NCI-H345 (cell line): ENCODE measurements around the gene THBS4.
"Not testable (repeated sequence)": the region's sequence is repeated elsewhere in the genome, so short reads cannot be mapped to it uniquely, and the experiment has no call there.

Experiments
- DNase-seq: peaks from one replicate; lab custom pipeline; 2025; lab: John Stamatoyannopoulos, UW

Gene THBS4

DNA sequence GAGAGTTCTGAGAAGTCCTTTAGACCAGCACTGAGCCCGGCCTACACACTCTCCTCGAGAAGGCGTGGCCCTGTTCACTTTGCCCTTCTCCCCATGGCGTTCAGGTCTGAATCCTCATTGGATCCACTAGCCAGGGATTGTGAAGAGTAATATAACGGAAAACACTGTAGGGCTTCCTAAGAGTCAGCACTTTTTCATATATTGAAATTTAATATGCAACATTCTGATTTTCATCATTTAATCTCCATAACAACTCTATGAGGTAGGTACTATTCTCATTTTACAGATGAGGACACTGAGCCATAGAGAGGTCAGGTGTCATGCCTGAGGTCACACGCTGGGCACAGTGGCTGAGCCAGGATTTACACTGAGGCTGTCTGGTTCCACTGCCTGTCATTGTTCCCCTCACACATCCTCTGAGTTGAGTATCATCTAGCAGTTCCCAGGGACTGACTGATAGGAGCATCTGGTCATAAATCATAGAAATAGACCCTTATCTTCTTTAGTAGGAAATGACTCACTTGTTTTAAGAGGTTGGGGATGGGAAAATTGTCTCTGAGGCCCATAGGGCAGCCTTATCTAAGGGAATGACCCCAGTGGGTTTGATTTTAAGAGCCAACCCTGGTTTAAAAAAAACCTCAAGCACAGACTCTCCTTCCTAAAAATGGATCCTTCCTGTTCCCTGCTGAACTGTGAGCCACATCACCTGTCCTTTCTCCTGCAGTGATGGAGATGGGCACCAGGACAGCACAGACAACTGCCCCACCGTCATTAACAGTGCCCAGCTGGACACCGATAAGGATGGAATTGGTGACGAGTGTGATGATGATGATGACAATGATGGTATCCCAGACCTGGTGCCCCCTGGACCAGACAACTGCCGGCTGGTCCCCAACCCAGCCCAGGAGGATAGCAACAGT, 41.2 kb downstream of the THBS4 start:
- DNase-seq = no peak

DNA sequence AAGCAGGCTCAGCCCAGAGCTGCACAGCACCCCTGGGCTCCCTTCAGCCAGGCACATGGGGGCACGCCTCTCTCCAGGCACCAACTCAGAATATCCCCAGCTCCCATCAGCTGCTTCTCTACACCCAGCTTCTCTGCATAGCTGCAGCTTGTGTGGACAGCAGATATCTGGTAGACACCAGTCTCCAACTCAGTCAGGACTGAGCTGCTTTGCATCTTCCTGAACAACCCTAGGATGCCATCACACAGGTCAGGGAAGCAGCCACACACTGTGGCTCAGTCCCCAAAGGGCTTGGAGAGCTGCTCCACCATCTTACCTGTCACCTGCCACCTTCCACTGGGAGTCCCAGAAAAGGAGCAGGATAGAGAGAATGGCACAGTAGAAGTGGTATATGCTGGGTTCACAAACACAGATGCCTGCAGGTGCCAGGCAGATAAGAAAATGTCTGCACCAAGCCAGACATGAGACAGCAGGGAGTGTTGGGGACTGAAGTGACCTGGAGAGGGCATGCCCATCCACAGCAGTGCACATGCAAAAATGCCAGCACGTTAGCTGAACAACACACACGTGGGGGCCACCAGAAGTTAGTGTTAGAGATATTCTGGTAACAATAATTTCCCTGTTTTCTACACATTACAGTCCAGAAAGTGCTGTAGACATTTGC, 42.0 kb downstream of the THBS4 start:
- no peak for DNase-seq

DNA sequence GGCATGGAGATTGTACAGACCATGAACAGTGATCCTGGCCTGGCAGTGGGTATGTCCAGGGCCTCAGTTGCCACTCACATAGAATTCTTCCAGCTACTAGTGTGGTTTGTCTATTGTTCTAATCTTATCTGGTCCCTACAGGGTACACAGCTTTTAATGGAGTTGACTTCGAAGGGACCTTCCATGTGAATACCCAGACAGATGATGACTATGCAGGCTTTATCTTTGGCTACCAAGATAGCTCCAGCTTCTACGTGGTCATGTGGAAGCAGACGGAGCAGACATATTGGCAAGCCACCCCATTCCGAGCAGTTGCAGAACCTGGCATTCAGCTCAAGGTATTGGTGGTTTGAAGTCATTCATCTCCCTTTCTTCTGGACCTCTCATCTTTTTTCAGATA, 43.8 kb downstream of the THBS4 start:
- DNase-seq = no peak

DNA sequence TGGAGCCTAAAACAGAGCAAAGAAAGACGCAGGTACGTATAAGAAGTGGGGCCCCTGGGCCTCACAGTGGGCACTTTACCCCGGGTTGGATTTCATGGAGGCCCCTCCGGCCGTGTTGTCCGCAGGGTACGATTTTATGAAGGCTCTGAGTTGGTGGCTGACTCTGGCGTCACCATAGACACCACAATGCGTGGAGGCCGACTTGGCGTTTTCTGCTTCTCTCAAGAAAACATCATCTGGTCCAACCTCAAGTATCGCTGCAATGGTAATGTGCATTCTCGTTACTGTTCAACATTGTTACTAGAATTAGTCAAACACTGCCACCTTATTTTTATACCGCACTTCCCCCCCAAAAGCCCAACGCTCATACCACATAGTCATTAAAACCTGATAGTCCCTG, 47.1 kb downstream of the THBS4 start:
- no peak for DNase-seq

DNA sequence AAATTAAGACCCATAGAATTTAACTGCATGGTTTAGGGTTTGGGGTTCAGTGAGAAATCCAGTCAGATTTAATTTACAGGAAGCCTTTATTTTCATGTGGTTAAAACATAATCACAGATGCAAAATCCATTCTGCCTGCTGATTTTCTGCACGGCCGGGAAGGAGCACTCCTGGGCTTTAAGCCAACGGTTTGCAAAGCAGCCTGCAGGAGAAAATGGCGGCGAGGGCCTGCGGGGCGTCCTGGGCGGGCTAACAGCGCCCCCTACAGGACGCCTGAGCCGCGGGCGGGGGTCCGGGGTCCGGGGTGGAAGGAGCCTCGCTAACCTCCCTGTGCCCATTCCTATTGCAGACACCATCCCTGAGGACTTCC, 47.6 kb downstream of the THBS4 start:
- DNase-seq = peak; percentile 73

DNA sequence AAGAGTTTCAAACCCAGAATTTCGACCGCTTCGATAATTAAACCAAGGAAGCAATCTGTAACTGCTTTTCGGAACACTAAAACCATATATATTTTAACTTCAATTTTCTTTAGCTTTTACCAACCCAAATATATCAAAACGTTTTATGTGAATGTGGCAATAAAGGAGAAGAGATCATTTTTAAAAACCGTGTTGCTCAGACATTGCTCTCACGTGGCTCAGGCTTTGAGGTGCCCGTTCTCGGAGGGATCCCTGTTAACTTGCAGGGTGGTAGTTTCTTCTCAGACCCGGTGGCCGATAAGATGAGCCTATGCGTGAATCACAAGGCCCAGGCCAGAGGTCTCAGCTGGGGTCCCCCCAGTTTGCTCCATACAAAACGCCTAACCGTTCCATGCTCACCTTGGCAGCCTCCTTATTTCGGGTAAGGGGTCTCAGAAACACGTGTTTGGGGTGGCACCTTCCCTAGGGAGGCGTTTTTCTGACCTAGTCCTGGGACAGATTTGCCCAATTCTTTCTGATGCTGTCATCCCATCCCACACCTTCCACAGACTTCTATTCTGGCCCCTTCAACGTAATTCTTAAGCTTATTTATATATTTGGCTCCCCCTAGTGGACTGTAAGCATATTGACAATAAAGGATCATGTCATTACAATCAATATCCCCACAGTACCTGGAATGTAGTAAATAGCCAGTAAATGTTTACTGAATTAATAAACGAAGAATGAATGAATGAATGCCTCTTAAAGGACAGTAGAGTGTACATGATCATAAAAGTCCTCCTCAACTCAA, 48.1 kb downstream of the THBS4 start:
- peak; percentile 63 for DNase-seq

DNA sequence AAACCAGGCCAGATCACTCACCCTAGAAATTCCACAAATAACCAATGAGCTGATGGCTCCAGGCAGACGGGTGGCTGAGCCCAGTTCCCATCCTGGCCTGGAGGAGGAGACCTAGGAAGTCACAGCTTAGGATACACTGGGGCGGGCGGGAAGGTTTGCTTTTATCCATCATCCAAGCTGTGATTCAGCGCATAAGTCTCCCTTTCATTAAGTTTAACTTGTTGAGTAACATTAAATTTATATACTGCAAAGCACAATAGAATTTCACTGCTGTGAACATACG, 55.7 kb downstream of the THBS4 start:
- no peak for DNase-seq

DNA sequence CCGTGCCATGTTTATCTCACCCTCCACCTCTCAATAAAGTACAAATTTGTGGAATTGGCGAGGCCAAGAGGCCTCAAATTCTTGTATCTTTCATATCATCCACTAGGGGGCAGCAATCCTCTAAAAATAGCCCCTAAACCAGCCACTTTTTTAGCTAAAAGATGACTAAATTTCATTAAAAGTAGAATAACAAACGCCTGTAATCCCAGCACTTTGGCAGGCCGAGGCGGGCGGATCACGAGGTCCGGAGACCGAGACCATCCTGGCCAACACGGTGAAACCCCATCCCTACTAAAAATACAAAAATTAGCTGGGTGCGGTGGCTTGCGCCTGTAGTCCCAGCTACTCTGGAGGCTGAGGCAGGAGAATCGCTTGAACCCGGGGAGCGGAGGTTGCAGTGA, 56.6 kb downstream of the THBS4 start:
- peak; percentile 34 for DNase-seq

DNA sequence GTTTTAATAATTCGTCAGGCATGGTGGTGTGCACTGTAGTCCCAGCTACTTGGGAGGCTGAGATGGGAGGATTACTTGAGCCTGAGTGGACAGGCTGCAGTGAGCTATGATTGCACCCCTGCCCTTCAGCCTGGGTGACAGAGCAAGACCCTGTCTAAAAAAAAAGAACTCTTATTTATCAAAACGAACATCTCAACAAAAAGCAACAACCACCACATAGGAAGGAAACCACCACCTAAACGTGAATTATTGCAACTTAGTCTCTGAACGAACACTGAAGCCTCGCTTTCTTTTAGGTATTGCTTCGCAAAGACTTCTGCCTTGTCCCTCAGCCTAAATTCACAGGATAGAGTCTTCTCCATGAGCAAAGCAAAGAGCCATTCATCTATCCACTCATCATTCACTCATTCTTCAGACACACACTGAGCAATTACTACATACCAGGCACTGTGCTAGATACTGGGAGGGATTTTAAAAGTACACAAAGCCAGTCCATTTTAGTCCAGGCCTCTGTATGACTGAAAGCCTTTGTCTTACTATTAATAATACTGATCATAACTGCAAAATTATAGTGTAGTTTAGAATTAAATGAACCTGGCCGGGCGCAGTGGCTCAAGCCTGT, 57.4 kb downstream of the THBS4 start:
- DNase-seq = no peak

DNA sequence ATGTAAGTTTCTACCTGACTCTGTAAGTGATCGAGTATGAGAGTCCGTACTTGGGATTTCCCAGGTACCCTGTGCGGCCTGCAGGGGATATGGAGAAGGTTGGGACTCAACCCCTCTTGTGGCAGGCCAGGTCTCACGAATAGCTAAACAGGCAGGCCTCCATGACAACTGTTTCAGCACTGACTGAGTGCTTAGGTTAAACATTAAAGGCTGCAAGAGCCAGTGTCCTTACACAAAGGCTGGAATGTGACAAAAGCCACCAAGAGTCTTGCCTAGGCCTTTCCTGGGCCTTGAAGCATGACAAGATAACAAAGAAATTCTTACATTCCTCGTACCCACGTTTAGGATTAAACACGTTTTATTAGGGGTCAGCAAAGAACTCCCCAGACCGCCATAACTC, 58.6 kb downstream of the THBS4 start:
- no peak for DNase-seq

DNA sequence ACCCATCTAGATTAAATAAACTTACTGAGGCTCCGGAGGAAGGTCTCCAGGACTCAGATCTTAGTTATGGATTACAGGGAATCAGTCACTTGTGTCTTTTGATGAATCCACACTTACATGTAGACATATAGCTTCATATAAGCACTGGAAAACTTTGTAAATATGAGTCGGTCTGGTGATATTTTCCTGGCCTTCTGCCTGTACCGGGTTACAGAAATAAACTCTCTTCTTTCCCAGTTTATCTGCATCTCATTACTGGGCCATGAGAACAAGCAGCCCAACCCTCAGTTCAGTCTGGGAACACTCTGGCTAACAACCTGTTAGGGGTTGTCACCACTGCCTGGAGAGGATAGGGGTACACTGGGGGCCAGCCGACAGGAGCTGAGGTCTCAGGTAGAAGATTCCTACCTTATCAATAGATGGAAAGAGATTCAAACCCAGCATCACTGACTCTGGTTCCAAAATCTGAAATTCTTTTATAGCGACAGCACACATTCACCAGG, 59.1 kb downstream of the THBS4 start:
- DNase-seq = no peak

DNA sequence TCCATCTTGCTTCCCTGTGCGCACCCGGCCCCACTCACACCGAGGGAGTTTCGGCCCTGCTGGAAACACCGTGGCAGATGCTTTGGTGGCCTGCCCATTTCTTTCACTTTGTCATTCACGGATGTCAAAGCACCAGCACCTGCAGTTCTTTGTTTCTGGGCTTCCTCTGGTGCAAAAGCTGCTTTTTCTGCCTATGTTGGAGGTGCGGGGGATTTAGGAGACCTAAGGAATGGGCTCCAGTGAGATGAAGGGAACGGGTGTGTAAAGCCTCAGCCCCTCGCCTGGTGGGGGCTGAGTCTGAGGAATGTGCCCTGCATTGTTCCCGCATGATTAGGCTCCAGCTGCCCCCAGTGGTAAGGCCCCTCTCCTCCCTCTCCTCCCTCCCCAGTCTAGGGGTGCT, 62.3 kb downstream of the THBS4 start:
- DNase-seq = no peak

DNA sequence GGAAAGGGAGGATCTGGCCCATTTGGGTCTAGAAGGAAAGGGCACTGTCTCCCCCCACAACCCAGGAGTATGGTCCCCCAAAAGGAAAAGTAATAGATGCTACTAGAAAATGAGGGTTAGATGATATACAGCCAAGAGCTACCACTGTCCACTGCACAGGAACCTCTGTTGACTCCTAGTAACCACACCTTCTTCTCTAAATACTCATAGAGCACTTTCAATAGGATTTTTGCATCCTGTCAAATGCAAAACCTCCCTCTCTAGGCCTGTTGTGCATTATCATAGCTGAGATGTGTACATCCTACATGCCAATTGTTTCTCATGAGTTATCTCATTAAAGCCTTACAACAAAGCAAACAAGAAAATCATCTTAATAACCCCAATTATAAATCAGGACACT, 66.8 kb downstream of the THBS4 start:
- no peak for DNase-seq

DNA sequence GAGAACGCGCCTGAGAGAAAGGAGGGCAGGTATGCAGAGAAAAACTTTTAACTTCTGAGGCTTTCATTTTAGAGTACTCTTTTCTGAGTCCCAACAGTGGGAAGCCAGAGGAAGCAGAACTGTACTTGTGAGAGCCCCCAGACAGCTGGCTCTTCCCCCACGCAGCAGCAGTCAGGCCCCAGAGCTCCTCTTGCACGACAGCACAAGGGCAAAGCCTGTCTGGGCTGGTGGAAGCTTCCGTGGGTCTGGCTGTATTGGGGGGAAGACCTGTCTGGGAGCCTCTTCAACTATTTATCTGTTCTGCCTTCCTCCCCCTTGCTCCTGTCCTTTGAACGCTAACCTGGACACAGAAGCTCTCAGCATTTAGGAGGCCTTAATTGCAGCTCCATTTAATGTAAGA, 68.2 kb downstream of the THBS4 start:
- no peak for DNase-seq

DNA sequence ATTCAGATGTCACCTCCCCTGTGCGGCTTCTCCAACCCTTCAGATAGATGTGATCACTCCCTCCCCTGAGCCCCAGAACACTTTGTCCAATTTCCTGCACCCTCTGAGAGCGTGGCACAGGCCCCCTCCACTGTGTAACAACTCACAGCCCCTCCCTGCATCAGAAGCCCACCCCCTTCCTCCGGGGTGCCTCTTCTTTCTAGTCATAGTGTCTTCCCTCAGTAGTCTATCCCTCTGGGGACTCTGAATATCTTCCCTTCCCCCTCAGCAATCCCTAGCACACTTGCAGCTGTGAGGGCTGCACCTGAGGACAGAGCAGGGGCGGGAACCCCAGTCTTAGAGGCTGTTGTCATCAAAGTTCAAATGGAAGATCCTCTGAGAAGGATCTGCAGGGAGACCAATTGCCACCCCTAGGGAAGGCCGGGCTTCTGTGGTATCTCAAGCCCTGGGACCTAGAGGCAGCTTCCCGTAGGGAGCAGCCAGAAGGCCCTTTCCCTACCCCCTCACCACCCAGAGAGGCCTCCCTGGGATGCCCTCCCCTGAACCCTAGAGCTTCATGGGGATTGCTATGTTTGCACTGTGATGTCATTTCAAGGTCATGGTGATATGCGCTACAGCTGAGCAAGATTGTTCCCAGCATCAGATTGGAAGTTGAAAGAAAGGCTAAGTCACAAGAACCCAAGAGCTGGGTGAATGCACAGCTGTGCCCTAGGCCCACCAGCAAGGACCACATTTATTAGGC, 70.7 kb downstream of the THBS4 start:
- DNase-seq = no peak

DNA sequence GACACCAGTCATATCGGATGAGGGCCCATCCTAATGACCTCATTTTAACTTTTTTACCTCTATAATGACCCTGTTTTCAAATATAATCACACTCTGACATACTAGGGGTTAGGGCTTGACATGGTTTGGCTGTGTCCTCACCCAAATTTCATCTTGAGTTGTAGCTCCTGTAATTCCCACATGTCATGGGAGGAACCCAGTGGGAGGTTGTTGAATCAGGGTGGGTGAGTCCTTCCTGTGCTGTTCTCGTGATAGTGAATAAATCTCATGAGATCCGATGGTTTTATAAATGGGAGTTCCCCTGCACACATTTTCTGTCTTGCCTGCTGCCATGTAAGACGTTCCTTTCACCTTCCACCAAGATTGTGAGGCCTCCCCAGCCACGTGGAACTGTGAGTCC, 71.8 kb downstream of the THBS4 start:
- no peak for DNase-seq

DNA sequence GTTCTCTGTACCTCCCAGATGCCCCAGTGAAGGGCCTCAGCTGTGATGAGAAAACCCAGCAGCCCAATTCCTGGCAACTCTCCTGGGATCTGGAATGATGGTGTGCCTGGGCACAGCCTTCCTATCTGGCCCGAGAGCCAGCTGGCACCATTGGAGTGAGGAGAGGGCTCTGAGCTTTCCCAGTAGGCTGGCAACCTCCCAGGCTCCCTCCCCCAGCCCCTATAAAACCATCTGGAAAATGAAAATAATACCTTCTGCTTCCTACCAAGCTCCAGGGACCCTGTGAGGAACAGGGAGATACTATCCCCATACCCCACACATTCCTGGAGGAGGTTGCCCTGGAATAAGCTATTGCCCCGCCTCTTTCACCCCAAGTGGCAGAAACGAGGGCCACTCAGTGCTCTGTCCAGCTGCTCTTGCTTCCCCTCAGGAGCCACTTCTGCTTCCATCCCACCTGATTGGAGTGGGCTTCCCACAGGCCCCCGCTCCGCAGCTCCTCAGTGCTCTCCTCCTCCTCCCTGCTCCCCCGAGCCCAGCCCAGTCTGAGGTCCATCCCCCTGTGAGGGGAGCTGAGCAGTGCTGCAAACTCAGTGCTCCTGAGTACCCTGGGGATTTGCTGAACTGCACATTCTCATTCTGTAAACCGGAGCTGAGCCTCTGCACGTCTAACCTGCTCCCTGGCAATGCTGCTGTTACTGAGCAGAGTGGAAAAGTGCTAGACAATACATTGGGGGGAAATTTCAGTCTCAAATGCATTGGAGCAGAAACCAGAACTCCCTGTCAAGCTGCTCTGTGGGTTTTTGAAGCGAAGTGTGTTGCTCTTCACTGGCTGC, 74.7 kb downstream of the THBS4 start:
- DNase-seq = peak; percentile 9

DNA sequence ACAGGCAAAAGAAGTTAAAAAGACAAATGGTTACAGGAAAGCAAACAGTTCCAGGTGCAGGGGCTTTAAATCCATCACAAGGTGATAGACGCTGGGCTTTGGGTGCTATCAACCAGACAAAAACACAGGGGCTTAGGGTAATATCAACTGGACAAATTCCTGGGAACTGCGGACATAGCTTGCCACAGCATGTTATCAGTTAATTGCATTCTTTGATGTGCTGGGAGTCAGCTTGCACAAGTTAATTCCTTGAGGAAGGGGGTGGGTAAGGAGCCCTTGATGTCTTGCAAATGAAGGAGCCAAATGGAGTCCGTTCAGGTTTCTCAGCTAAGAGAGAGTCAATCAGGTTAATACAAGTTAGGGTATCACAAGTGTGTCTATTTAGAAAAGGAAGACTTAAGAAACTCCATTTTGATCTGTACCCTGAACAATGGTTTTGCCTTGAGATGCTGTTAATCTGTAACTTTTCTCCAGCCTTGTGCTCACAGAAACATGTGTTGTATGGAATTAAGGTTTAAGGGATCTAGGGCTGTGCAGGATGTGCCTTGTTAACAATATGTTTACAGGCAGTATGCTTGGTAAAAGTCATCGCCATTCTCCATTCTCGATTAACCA, 76.3 kb downstream of the THBS4 start:
- not testable (repeated sequence) for DNase-seq

DNA sequence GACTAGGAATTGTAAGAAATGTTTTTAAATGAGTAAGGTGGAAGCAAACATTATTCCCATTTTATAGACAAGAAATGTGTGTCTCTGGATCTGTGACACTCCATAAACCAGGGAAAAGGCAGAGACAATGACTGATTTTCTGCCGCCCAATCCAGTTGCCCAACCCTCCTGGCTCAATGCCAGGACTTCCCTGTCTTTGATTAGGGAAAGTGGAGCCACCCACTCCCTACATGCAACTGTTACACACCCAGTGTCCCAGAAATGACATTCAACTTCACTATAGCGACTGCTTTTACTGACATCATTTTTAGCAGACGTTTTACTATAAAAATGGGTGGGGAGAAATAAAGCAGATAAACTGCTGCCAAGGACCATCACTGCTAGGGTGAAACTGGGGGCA, 79.7 kb downstream of the THBS4 start:
- no peak for DNase-seq

DNA sequence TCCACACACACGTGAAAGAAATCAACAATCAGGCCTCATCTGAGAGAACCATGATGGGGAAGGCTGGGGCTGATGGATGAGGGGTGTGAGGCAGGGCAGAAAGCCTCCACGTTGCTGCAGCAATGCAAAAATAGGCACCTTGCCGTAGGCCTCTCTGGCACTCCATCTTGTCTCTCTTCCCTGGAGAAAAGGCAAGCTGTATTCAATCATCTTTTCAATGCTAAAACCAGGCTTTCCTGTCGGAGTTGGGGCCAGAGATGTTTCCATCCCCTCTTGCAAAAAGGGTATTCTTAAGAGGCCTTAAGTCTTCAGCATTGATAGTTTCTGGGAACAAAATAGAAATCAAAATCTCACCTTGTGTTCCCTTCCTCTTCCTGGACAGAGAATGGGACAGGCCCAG, 80.9 kb downstream of the THBS4 start:
- no peak for DNase-seq
